ENCODE results near the gene THAP8. TPM values are rescaled to one million over a fixed set of nuclear protein-coding genes. Genes with fewer than 3 reads are reported as not detected.

The THAP8 gene
- total and polyA plus RNA-seq, 2 donors (not counting 3 experiments of a cell fraction or from before 2014, with no cell fraction given), result 2.9 to 6.6 TPM

- dilution Hi-C loops (cut with MboI; ENCODE audit: extremely low pct_ligation_motif_present, low sequenced_read_pairs), result no loop called here
- CTCF ChIA-PET, result no interaction called here
- no peak overlapping the region for H2AFZ ChIP-seq (ENCODE audit: low read depth, low read length)
Measured at GRCh38 chr19:36064826-36065225, 10.7 kb upstream of the THAP8 start.

More at GRCh38 chr19:36064826-36065225, 10.7 kb upstream of the THAP8 start:
- TF ChIP-seq POLR2A (IDR thresholded peaks at IDR 0.05; ENCODE audit: low read depth, low read length), result no peak
- TF ChIP-seq CTCF (IDR thresholded peaks at IDR 0.05; ENCODE audit: extremely low read depth in 1 of 2, insufficient read depth in 1 of 2, low read depth in 1 of 2, low read length in 2 of 2), result no peak
- TF ChIP-seq MYC (IDR thresholded peaks at IDR 0.05; ENCODE audit: low read depth, low read length), result no peak
- TF ChIP-seq POLR2AphosphoS5 (IDR thresholded peaks at IDR 0.05; ENCODE audit: insufficient read depth, low read depth, low read length), result no peak
- no peak for TF ChIP-seq GATA2 (IDR thresholded peaks at IDR 0.05; ENCODE audit: insufficient read depth, insufficient read length, low read depth, low read length)
- Histone ChIP-seq H3K4me3 (replicated peaks in 1 of 3; ENCODE audit: insufficient read depth in 1 of 3, low read depth in 1 of 3, low read length in 3 of 3) (no peak overlapping the region), H3K9me1 (replicated peaks; ENCODE audit: control insufficient read depth, extremely low read depth, insufficient read depth, low read length) (no peaks in the 10 kb centered on the region), H3K27ac (ENCODE audit: insufficient read depth, low read depth, low read length) (no peak overlapping the region), H4K20me1 (replicated peaks; ENCODE audit: control insufficient read depth, extremely low read depth, insufficient read depth, low read length) (no peaks in the 10 kb centered on the region), H3K79me2 (ENCODE audit: control insufficient read depth, insufficient read depth, low read length) (no peaks in the 10 kb centered on the region), H3K27me3 (ENCODE audit: control insufficient read depth in 2 of 2, insufficient read depth in 2 of 2, low read length in 2 of 2) (no peaks in the 10 kb centered on the region), H3K9me3 (replicated peaks; ENCODE audit: control insufficient read depth, insufficient read depth, low read length) (no peaks in the 10 kb centered on the region), H3K36me3 (ENCODE audit: control insufficient read depth in 2 of 2, extremely low read depth in 1 of 2, insufficient read depth in 2 of 2, low read length in 2 of 2) (no peaks in the 10 kb centered on the region), H3K4me2 (ENCODE audit: insufficient read depth, low read length) (no peak overlapping the region), H3K9ac (replicated peaks; ENCODE audit: extremely low read depth, insufficient read depth, low read length) (no peak overlapping the region), H3K4me1 (ENCODE audit: control insufficient read depth, extremely low read depth, insufficient read depth, low read length) (no peaks in the 10 kb centered on the region)
- POLR2A ChIA-PET, result no interaction called here
- no TSS peak for BruUV-seq (replicated peaks)
- no peak for DNase-seq (ENCODE audit: low read depth, low spot score)
- FAIRE-seq, result no peak
- intact Hi-C loops (cut with micrococcal nuclease), result loop anchor here (5.0 kb wide), 1 partner anchor 852 kb away; the partner anchor contains the start of genes ZNF568 and ZNF829
